ENCODE results near the gene C1QL1.

C1QL1 gene

DNA sequence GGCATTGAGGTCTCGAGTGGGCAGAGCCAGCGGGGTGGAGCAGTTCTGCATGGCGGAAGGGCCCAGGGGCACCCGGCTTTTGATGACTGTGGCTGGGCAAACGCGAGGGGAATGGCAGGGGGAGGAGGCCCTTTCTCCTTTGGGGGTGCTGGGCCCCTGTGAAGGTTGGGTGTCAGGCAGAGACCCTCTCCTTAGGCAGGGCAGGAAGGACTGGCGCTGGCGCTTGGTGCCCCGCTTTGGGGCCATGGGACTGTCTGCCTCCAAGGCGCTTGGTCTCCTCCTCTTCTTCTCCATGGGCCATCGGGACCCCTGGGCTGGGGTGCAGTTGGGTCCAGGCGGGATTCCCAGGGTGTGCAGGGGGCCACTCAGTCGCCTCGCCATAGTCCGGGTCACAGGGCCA is 40.0 kb downstream of the C1QL1 start:
- no peak for DNase-seq (ENCODE audit: low spot score)
- TF ChIP-seq, protein P1, sequence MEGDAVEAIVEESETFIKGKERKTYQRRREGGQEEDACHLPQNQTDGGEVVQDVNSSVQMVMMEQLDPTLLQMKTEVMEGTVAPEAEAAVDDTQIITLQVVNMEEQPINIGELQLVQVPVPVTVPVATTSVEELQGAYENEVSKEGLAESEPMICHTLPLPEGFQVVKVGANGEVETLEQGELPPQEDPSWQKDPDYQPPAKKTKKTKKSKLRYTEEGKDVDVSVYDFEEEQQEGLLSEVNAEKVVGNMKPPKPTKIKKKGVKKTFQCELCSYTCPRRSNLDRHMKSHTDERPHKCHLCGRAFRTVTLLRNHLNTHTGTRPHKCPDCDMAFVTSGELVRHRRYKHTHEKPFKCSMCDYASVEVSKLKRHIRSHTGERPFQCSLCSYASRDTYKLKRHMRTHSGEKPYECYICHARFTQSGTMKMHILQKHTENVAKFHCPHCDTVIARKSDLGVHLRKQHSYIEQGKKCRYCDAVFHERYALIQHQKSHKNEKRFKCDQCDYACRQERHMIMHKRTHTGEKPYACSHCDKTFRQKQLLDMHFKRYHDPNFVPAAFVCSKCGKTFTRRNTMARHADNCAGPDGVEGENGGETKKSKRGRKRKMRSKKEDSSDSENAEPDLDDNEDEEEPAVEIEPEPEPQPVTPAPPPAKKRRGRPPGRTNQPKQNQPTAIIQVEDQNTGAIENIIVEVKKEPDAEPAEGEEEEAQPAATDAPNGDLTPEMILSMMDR (IDR thresholded peaks at IDR 0.05; ENCODE audit: borderline replicate concordance, control extremely low read depth, extremely low read depth, insufficient read depth, missing control alignments), result no peak
- in situ Hi-C loops (cut with MboI; ENCODE audit: low sequenced_read_pairs, unreplicated experiment), result loop anchor here (10.0 kb wide), 1 partner anchor 97 kb away; no protein-coding TSS in a partner anchor

DNA sequence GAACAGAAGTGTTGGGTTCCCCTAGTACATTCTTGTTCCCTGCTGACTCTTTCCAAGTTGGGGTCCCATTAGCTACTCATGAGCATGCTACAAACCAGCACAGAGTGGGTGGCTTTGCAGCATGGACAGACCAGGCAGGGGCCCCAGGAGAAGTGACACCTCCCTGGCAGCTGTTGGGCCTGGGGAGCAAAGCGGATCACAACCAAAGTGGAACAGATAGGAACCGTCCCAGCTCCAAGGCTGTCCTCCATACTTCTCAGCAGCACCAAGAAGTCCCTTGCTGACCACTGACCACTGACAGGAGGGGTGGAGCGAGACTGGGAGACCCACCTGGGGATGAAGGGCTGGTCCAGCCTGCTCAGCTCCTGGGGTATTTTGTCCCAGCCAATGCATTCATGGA is 40.4 kb downstream of the C1QL1 start:
- no peak for DNase-seq (ENCODE audit: low spot score)
- in situ Hi-C loops (cut with MboI; ENCODE audit: low sequenced_read_pairs, unreplicated experiment), result loop anchor here (10.0 kb wide), 1 partner anchor 97 kb away; no protein-coding TSS in a partner anchor
- TF ChIP-seq, protein P1 (IDR thresholded peaks at IDR 0.05; ENCODE audit: borderline replicate concordance, control extremely low read depth, extremely low read depth, insufficient read depth, missing control alignments), result no peak

DNA sequence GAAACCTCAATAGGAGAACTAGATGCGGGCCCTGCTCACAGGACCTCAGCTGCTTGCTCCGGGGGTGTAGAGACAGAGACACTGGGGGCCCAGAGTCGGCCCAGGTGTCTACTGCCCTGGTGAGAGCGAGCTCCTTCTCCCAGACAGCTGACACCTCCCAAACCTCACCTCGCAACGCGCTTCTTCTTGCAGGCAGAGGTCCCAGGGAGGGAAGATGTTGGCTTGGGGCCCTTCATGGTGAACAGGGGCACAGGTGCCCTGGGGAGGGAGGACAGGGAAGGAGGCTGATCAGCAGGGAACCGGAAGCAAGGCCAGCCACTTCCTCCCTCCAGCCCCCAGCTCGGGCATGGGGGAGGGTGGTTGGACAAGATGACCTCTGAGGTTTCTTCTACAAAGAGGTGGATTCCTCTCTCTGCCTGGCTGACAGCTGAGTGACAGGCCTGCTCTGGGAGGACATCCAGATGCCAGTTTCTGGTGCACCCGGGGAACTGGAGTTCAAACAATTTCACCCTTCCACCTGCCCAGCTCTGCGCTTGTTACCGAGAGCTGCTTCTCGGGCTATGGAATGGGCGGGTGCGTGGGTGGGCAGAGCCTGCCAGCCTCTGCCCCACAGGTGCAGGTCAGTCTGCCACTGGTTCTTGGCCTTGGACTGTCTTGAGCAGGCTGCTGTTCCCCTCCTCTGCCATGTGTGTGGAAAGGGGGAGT is 41.1 kb downstream of the C1QL1 start:
- TF ChIP-seq, protein P1 (IDR thresholded peaks at IDR 0.05; ENCODE audit: borderline replicate concordance, control extremely low read depth, extremely low read depth, insufficient read depth, missing control alignments), result no peak
- in situ Hi-C loops (cut with MboI; ENCODE audit: low sequenced_read_pairs, unreplicated experiment), result loop anchor here (10.0 kb wide), 1 partner anchor 98 kb away; no protein-coding TSS in a partner anchor
- DNase-seq (ENCODE audit: low spot score), result no peak

DNA sequence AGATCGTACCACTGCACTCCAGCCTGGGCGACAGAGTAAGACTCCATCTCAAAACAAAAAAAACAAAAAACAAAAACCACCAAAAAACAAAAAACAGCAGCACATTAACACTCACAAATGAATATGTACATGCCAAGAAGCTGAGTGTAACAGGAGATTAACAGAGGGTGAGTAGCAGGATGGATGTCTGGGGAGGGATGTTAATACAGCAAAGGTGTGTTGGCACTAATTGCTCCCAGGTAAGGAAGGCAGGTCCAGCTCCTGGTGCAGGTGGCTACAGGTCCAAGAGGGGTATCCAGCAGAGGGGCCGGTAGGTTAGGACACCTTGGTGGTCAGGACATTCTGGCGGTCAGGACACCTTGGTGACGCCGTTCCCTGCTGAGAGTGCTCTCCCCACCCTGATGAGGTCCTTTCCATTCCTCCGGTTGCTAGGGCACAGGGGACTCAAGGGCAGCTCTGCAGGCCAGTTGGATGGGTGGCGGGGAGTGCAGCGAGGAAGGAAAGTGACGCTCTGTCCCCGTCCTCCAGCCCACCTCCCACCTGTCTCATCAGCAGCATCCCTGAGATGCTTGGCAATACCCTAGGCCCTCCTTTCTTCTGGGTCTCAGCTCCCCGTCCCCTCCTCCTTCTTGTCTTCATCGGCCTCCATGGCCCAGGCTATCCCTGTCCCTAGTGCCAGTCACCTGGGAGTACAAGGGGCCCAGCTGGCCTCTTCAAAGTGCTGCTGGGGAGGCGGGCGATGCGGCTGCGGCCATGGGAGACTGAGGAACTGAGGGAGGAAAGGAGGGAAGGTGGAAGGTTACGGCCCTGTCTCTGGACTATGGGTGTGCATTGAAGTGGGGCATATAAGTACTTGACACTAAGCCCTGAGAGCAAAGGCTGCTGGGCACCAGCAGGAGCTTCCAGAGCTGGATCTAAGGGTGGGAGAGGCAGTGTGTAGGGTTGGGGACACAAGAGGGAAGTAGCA is 42.1 kb downstream of the C1QL1 start:
- TF ChIP-seq, protein P1 (IDR thresholded peaks at IDR 0.05; ENCODE audit: borderline replicate concordance, control extremely low read depth, extremely low read depth, insufficient read depth, missing control alignments), result no peak
- in situ Hi-C loops (cut with MboI; ENCODE audit: low sequenced_read_pairs, unreplicated experiment), result loop anchor here (10.0 kb wide), 1 partner anchor 99 kb away; no protein-coding TSS in a partner anchor
- no peak for DNase-seq (ENCODE audit: low spot score)

DNA sequence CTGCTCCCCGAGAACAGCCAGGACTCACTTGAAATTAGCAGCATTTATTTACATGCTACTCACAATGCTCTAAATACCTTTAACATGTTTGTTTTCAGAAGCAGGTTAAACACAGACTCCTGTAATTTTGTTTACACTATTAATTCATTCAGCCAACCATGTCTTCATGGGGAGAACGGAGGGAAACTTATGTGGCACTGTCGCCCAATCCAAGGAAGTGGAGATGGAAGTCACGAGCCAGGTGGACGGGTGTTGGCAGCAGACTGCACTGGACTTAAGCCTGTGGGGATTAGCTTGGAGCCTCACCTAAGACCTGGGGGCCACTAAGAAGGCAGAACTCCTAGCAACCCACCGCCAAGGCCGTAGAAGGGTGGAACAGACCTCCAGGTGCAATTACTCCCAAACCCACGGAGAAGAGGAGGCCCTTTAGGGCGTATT is 44.0 kb downstream of the C1QL1 start:
- DNase-seq (ENCODE audit: low spot score), result no peak
- in situ Hi-C loops (cut with MboI; ENCODE audit: low sequenced_read_pairs, unreplicated experiment), result loop anchor here (10.0 kb wide), 1 partner anchor 101 kb away; no protein-coding TSS in a partner anchor
- TF ChIP-seq, protein P1 (IDR thresholded peaks at IDR 0.05; ENCODE audit: borderline replicate concordance, control extremely low read depth, extremely low read depth, insufficient read depth, missing control alignments), result no peak

DNA sequence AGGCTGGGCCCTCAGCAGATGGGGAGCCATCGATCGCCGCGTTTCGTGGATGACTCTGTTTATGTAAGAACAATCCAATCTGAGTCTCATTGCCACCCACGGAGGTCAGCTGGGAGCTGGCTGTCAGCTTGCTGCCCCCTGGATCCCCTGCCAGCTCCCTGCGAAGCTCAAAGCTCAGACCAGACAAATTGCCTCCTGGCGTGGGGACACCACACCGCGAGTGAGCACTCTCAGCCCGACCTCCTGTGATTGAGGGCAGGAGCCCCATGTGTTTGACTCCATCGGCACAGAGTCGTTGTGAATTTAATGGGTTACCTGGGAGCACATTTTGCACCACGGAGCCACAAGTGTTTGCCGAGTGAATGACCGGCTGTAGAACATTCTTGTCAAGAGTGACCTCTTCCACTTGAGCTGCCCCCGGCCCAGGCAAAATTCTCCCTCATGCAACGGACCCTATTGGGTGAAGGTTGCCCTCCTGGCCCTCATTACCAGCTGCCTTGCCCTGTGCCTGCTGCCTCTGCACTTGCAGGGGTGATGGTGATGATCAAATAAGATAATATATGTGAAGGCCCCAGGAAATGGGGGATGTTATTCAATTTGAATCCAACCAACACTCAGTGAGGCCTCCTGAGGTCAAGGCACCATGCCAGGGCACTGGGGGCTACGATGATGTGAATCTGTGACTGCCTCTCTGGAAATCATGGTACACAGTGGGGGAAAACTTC is 45.2 kb downstream of the C1QL1 start:
- TF ChIP-seq, protein P1 (IDR thresholded peaks at IDR 0.05; ENCODE audit: borderline replicate concordance, control extremely low read depth, extremely low read depth, insufficient read depth, missing control alignments), result no peak
- in situ Hi-C loops (cut with MboI; ENCODE audit: low sequenced_read_pairs, unreplicated experiment), result loop anchor here (10.0 kb wide), 1 partner anchor 102 kb away; no protein-coding TSS in a partner anchor
- no peak for DNase-seq (ENCODE audit: low spot score)
